DOHH2 (cell line): Measurements from ENCODE around the gene NSUN3.

Experiments used
- H3F3A ChIP-seq: fragments of 200-600 bp; sonication (generic), shearing (Covaris generic); 2 replicates; pipeline ENCODE4 v1.6.0; 2016; ENCODE audit warnings: antibody characterized with exemption, mild to moderate bottlenecking; ENCODE audit not compliant: control insufficient read depth, insufficient read depth
- H3K27ac ChIP-seq: fragments of 200-600 bp; sonication (generic); 2 replicates; pipeline ENCODE4 v1.5.1; 2014; ENCODE audit warnings: low read depth, mild to moderate bottlenecking, low read length, moderate library complexity
- H3K27me3 ChIP-seq: fragments of 200-600 bp; sonication (generic); 2 replicates; pipeline ENCODE4 v1.6.1; 2014; ENCODE audit warnings: mild to moderate bottlenecking, low read length, mixed read lengths; ENCODE audit not compliant: control insufficient read depth
- H3K36me3 ChIP-seq: fragments of 200-600 bp; sonication (generic); 2 replicates; pipeline ENCODE4 v1.6.1; 2014; ENCODE audit warnings: mild to moderate bottlenecking, low read length, moderate library complexity, mixed read lengths; ENCODE audit not compliant: control insufficient read depth
- H3K4me1 ChIP-seq: fragments of 200-600 bp; sonication (generic); 2 replicates; pipeline ENCODE4 v1.6.1; 2014; ENCODE audit warnings: mild to moderate bottlenecking, low read length, mixed read lengths; ENCODE audit not compliant: control insufficient read depth
- H3K4me2 ChIP-seq: fragments of 200-600 bp; sonication (generic); 2 replicates; pipeline ENCODE4 v1.6.0; 2014; ENCODE audit warnings: mild to moderate bottlenecking, low read length, moderate library complexity
- H3K4me3 ChIP-seq: fragments of 200-600 bp; sonication (generic); 2 replicates; pipeline ENCODE4 v1.5.1; 2014; ENCODE audit warnings: mild to moderate bottlenecking, low read length, mixed read lengths
- H3K79me2 ChIP-seq: fragments of 200-600 bp; sonication (generic); 2 replicates; pipeline ENCODE4 v1.6.1; 2014; ENCODE audit warnings: mild to moderate bottlenecking, low read length, mixed read lengths; ENCODE audit not compliant: control insufficient read depth
- H3K9me2 ChIP-seq: fragments of 200-600 bp; sonication (generic); replicated peaks from 2 replicates; pipeline ENCODE4 v1.6.1; 2014; ENCODE audit warnings: mild to moderate bottlenecking, low read length, mixed read lengths; ENCODE audit not compliant: control insufficient read depth
- H3K9me3 ChIP-seq: fragments of 200-600 bp; sonication (generic); 2 replicates; pipeline ENCODE4 v1.6.1; 2014; ENCODE audit warnings: antibody characterized with exemption, low read length, mixed read lengths; ENCODE audit not compliant: control insufficient read depth, insufficient read depth
- H4K20me1 ChIP-seq: fragments of 200-600 bp; sonication (generic); 2 replicates; pipeline ENCODE4 v1.6.0; 2014; ENCODE audit warnings: low read depth, mild to moderate bottlenecking, antibody characterized with exemption, low read length, moderate library complexity; ENCODE audit not compliant: control insufficient read depth, insufficient read depth
- EZH2phosphoT487 ChIP-seq: fragments of 200-600 bp; sonication (generic); IDR thresholded peaks from 2 replicates; pipeline ENCODE4 v1.6.1; 2017; ENCODE audit warnings: borderline replicate concordance, mild to moderate bottlenecking, antibody characterized with exemption, low read length, moderate library complexity, mixed read lengths
- TF ChIP-seq, protein P1 (sequence below): fragments of 200-600 bp; sonication (generic); IDR thresholded peaks from one replicate; pipeline ENCODE4 v1.5.1; 2014; ENCODE audit warnings: antibody characterized with exemption, mild to moderate bottlenecking, low read depth, low read length; ENCODE audit not compliant: poor library complexity, severe bottlenecking

The NSUN3 gene

DNA sequence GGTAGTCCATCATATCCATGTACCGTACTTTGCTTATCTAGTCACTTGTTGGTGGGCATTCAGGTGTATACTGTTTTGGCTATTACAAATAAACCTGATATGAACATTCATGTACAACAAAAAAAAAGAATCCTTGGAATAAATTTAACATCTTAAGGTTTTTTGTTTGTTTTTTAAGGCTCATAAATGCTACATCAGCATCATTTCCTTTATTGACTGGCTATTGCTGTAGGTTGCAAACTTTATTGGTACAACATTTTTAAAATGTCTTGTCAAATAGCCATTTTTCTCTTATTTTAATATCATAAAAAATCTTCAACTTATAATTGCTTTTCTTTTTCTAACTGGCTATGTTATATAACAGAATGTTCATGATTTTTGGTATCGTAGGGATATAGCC lies 16.3 kb upstream of the NSUN3 start:
- Histone ChIP-seq H3K9me2 (no peaks in the 10 kb centered on the region), H3K27me3 (no peaks in the 10 kb centered on the region), H3K9me3 (no peaks in the 10 kb centered on the region), H3K4me2 (no peak overlapping the region), H3F3A (peaks cover 12% of the 10 kb centered on the region), H3K4me1 (no peaks in the 10 kb centered on the region), H4K20me1 (no peaks in the 10 kb centered on the region), H3K4me3 (no peak overlapping the region), H3K27ac (no peak overlapping the region), H3K36me3 (no peaks in the 10 kb centered on the region; the same call in 1 of the 2 replicates), H3K79me2 (no peaks in the 10 kb centered on the region)
- TF ChIP-seq, protein P1, sequence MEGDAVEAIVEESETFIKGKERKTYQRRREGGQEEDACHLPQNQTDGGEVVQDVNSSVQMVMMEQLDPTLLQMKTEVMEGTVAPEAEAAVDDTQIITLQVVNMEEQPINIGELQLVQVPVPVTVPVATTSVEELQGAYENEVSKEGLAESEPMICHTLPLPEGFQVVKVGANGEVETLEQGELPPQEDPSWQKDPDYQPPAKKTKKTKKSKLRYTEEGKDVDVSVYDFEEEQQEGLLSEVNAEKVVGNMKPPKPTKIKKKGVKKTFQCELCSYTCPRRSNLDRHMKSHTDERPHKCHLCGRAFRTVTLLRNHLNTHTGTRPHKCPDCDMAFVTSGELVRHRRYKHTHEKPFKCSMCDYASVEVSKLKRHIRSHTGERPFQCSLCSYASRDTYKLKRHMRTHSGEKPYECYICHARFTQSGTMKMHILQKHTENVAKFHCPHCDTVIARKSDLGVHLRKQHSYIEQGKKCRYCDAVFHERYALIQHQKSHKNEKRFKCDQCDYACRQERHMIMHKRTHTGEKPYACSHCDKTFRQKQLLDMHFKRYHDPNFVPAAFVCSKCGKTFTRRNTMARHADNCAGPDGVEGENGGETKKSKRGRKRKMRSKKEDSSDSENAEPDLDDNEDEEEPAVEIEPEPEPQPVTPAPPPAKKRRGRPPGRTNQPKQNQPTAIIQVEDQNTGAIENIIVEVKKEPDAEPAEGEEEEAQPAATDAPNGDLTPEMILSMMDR, result no peak
- TF ChIP-seq EZH2phosphoT487, result no peak

DNA sequence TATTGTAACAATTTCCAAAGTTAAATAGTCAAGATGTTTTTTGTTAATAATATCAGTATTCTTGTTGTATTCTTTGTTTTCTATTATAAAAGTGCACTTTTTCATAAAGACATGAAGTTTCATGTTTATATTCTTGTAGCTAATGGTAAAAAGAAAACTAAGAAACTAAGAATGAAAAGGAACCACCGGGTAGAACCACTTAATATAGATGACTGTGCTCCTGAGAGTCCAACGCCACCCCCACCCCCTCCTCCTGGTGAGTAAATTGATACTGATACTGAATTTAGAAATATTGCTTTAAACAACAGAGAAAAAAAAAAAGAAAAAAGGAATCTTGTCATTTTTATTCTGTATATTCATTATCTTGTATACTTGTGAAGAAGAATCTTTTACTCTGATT lies 13.6 kb upstream of the NSUN3 start:
- no peak overlapping the region for H3K4me3 ChIP-seq
- no peaks in the 10 kb centered on the region for H3K4me1 ChIP-seq
- no peak overlapping the region for H3K4me2 ChIP-seq
- H3F3A ChIP-seq, result no peaks in the 10 kb centered on the region
- TF ChIP-seq, protein P1, result no peak
- TF ChIP-seq EZH2phosphoT487, result no peak
- no peaks in the 10 kb centered on the region for H3K9me3 ChIP-seq
- H3K79me2 ChIP-seq, result no peaks in the 10 kb centered on the region
- no peaks in the 10 kb centered on the region for H3K9me2 ChIP-seq
- H3K27me3 ChIP-seq, result no peaks in the 10 kb centered on the region
- no peak overlapping the region for H3K27ac ChIP-seq
- H4K20me1 ChIP-seq, result no peaks in the 10 kb centered on the region
- H3K36me3 ChIP-seq, result no peaks in the 10 kb centered on the region; the same call in 1 of the 2 replicates

DNA sequence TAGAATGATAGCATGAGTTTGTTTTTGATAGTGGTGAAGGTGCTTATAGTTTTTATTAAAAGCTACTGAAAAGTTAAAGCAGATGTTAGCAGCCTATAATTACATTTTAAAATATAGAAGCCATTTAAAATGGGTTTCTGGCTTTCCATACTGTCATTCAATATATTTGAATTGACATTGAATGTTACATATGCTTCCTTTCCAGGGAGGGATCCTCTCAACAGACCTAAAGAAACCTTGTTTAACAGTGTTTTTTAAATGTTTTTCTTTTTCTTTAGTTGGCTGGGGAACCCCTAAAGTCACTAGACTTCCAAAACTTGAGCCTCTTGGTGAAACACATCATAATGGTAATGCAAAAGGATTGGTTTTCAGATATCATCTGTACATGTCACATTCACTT lies 12.3 kb upstream of the NSUN3 start:
- TF ChIP-seq, protein P1, result no peak
- no peak for TF ChIP-seq EZH2phosphoT487

More for the DNA sequence above, 12.3 kb upstream of the NSUN3 start:
- no peak overlapping the region for H3K4me2 ChIP-seq
- H3K9me2 ChIP-seq, result no peaks in the 10 kb centered on the region
- no peaks in the 10 kb centered on the region for H3K27me3 ChIP-seq
- no peaks in the 10 kb centered on the region for H3K79me2 ChIP-seq
- H3K4me3 ChIP-seq, result no peak overlapping the region
- H3K4me1 ChIP-seq, result no peaks in the 10 kb centered on the region
- H3K27ac ChIP-seq, result no peak overlapping the region
- no peaks in the 10 kb centered on the region for H3K9me3 ChIP-seq
- no peaks in the 10 kb centered on the region for H3K36me3 ChIP-seq
- H4K20me1 ChIP-seq, result no peaks in the 10 kb centered on the region
- H3F3A ChIP-seq, result no peaks in the 10 kb centered on the region
